Trophoblast cell (in vitro differentiated cells and primary cell): Measurements from ENCODE around the gene PELO.

Experiments used
- DNase-seq, 2 donors: peaks; one replicate each; pipeline ENCODE4 v3.0.0-alpha.2; 2016
- H2AFZ ChIP-seq: 2 replicates; pipeline ENCODE4 v1.6.1; 2013; ENCODE audit warnings: low read length, moderate library complexity, mild to moderate bottlenecking; ENCODE audit not compliant: insufficient read depth, poor library complexity
- H2AK5ac ChIP-seq: 2 replicates; pipeline ENCODE4 v1.6.1; 2013; ENCODE audit warnings: mild to moderate bottlenecking, low read length
- H2BK120ac ChIP-seq: 2 replicates; pipeline ENCODE4 v1.6.1; 2013; ENCODE audit warnings: low read length, mild to moderate bottlenecking, moderate library complexity; ENCODE audit not compliant: insufficient read depth, poor library complexity
- H2BK12ac ChIP-seq: 2 replicates; pipeline ENCODE4 v1.6.1; 2013; ENCODE audit warnings: mild to moderate bottlenecking, low read length, moderate library complexity
- H2BK5ac ChIP-seq: 2 replicates; pipeline ENCODE4 v1.6.1; 2013; ENCODE audit warnings: low read length, low read depth, moderate library complexity, mild to moderate bottlenecking; ENCODE audit not compliant: poor library complexity
- H3K14ac ChIP-seq: 2 replicates; pipeline ENCODE4 v1.6.1; 2013; ENCODE audit warnings: mild to moderate bottlenecking, low read length
- H3K18ac ChIP-seq: 2 replicates; pipeline ENCODE4 v1.6.1; 2013; ENCODE audit warnings: mild to moderate bottlenecking, low read length
- H3K23ac ChIP-seq: 2 replicates; pipeline ENCODE4 v1.6.1; 2013; ENCODE audit warnings: low read length
- H3K27ac ChIP-seq: 2 replicates; pipeline ENCODE4 v1.5.1; 2013; ENCODE audit warnings: low read depth, mild to moderate bottlenecking, inconsistent platforms, low read length, moderate library complexity
- H3K27me3 ChIP-seq: 2 replicates; pipeline ENCODE4 v1.6.1; 2013; ENCODE audit warnings: inconsistent platforms, mild to moderate bottlenecking, low read length, moderate library complexity; ENCODE audit not compliant: insufficient read depth
- H3K36me3 ChIP-seq, 2 experiments: 1 replicate in 1 of 2; 2 replicates in 1 of 2; pipeline ENCODE4 v1.6.1; 2013; ENCODE audit warnings: low read length in 2 of 2, mild to moderate bottlenecking in 2 of 2, moderate library complexity in 1 of 2; ENCODE audit not compliant: insufficient read depth in 2 of 2, control insufficient read depth in 1 of 2
- H3K4ac ChIP-seq: 2 replicates; pipeline ENCODE4 v1.6.1; 2013; ENCODE audit warnings: low read depth, mild to moderate bottlenecking, low read length, moderate library complexity
- H3K4me1 ChIP-seq, 2 experiments: 1 replicate in 1 of 2; 2 replicates in 1 of 2; pipeline ENCODE4 v1.6.1; 2013; ENCODE audit warnings: low read length in 2 of 2, mild to moderate bottlenecking in 2 of 2, moderate library complexity in 1 of 2; ENCODE audit not compliant: insufficient read depth in 2 of 2, control insufficient read depth in 1 of 2
- H3K4me2 ChIP-seq: 2 replicates; pipeline ENCODE4 v1.6.1; 2013; ENCODE audit warnings: inconsistent platforms, mild to moderate bottlenecking, low read length, moderate library complexity
- H3K4me3 ChIP-seq: 2 replicates; pipeline ENCODE4 v1.5.1; 2013; ENCODE audit warnings: mild to moderate bottlenecking, low read depth, low read length, inconsistent platforms
- H3K79me1 ChIP-seq: one replicate; pipeline ENCODE4 v1.6.1; 2013; ENCODE audit warnings: low read length
- H3K79me2 ChIP-seq: 2 replicates; pipeline ENCODE4 v1.6.1; 2013; ENCODE audit warnings: low read length, mild to moderate bottlenecking; ENCODE audit not compliant: control insufficient read depth, insufficient read depth, poor library complexity
- H3K9ac ChIP-seq: 2 replicates; pipeline ENCODE4 v1.6.1; 2013; ENCODE audit warnings: mild to moderate bottlenecking, low read length
- H3K9me3 ChIP-seq: 2 replicates; pipeline ENCODE4 v1.6.1; 2013; ENCODE audit warnings: low read depth, mild to moderate bottlenecking, control low read depth, inconsistent platforms, low read length; ENCODE audit not compliant: insufficient read depth
- H4K12ac ChIP-seq: 2 replicates; pipeline ENCODE4 v1.6.1; 2013; ENCODE audit warnings: low read depth, mild to moderate bottlenecking, low read length, moderate library complexity
- H4K8ac ChIP-seq: 2 replicates; pipeline ENCODE4 v1.6.1; 2013; ENCODE audit warnings: low read depth, mild to moderate bottlenecking, low read length, moderate library complexity
- H4K91ac ChIP-seq: one replicate; pipeline ENCODE4 v1.6.1; 2013; ENCODE audit warnings: low read depth, mild to moderate bottlenecking, low read length, moderate library complexity
- WGBS: extraction: QIAGEN DNeasy Blood & Tissue Kit; methylation state at CpG from one replicate; pipeline ENCODE4 v1.1.7; 2013; ENCODE audit warnings: missing lambda C conversion rate; ENCODE audit not compliant: insufficient read length, insufficient coverage; ENCODE audit errors: extremely low coverage; 5-methylcytosine and 5-hydroxymethylcytosine counted together

Gene PELO

GRCh38 chr5:52771343-52772039 lies 16.2 kb upstream of the PELO start:
- no peaks in the 10 kb centered on the region for H3K9me3 ChIP-seq
- no peak overlapping the region for H3K27ac ChIP-seq
- H3K79me1 ChIP-seq, result no peaks in the 10 kb centered on the region
- H3K79me2 ChIP-seq, result no peaks in the 10 kb centered on the region
- H3K18ac ChIP-seq, result no peak overlapping the region
- H3K14ac ChIP-seq, result no peak overlapping the region
- no peak overlapping the region for H3K9ac ChIP-seq
- no peak overlapping the region for H2BK5ac ChIP-seq
- no peaks in the 10 kb centered on the region for H3K27me3 ChIP-seq
- no peak overlapping the region for H3K23ac ChIP-seq
- no peak overlapping the region for H3K4me2 ChIP-seq
- H3K4ac ChIP-seq, result no peak overlapping the region
- DNase-seq, result no peak
- no peaks in the 10 kb centered on the region for H3K4me1 ChIP-seq
- WGBS, result no CpG with 5 or more reads among the region's 3 CpGs
- H2BK120ac ChIP-seq, result no peak overlapping the region
- no peak overlapping the region for H3K4me3 ChIP-seq
- no peak overlapping the region for H4K8ac ChIP-seq
- H2AK5ac ChIP-seq, result no peak overlapping the region
- no peak overlapping the region for H2AFZ ChIP-seq
- H4K91ac ChIP-seq, result no peak overlapping the region
- H2BK12ac ChIP-seq, result no peak overlapping the region
- H3K36me3 ChIP-seq, result no peaks in the 10 kb centered on the region
- H4K12ac ChIP-seq, result no peak overlapping the region

- H2AK5ac ChIP-seq, result no peak overlapping the region
- no peak overlapping the region for H2BK12ac ChIP-seq
- H3K14ac ChIP-seq, result no peak overlapping the region
- no peak overlapping the region for H3K9ac ChIP-seq
- no peak overlapping the region for H3K23ac ChIP-seq
- no peak overlapping the region for H3K4me2 ChIP-seq
- no peak overlapping the region for H3K27ac ChIP-seq
- H3K4ac ChIP-seq, result no peak overlapping the region
- no peaks in the 10 kb centered on the region for H3K79me2 ChIP-seq
- H2BK120ac ChIP-seq, result no peak overlapping the region
- DNase-seq, result no peak
- H3K18ac ChIP-seq, result no peak overlapping the region
- H4K91ac ChIP-seq, result no peak overlapping the region
- H3K4me3 ChIP-seq, result no peak overlapping the region
- H4K12ac ChIP-seq, result no peak overlapping the region
- H3K36me3 ChIP-seq, result no peaks in the 10 kb centered on the region
- no peaks in the 10 kb centered on the region for H3K27me3 ChIP-seq
- no peak overlapping the region for H4K8ac ChIP-seq
- no peaks in the 10 kb centered on the region for H3K9me3 ChIP-seq
- no peaks in the 10 kb centered on the region for H3K4me1 ChIP-seq
- no peak overlapping the region for H2BK5ac ChIP-seq
- H3K79me1 ChIP-seq, result no peaks in the 10 kb centered on the region
- H2AFZ ChIP-seq, result no peak overlapping the region
Observed at GRCh38 chr5:52772668-52773067, 15.0 kb upstream of the PELO start.

GRCh38 chr5:52773342-52773741 lies 14.4 kb upstream of the PELO start:
- no peak overlapping the region for H2BK5ac ChIP-seq
- no peaks in the 10 kb centered on the region for H3K4me1 ChIP-seq
- H3K79me1 ChIP-seq, result no peaks in the 10 kb centered on the region
- no peaks in the 10 kb centered on the region for H3K27me3 ChIP-seq
- no peak overlapping the region for H4K12ac ChIP-seq
- H2BK12ac ChIP-seq, result no peak overlapping the region
- no peak overlapping the region for H3K27ac ChIP-seq
- H3K36me3 ChIP-seq, result no peaks in the 10 kb centered on the region
- WGBS, result no CpG with 5 or more reads among the region's 2 CpGs
- no peak for DNase-seq
- no peak overlapping the region for H2AFZ ChIP-seq
- no peak overlapping the region for H3K9ac ChIP-seq
- H3K4me2 ChIP-seq, result no peak overlapping the region
- no peak overlapping the region for H4K8ac ChIP-seq
- H3K18ac ChIP-seq, result no peak overlapping the region
- no peak overlapping the region for H2AK5ac ChIP-seq
- no peak overlapping the region for H4K91ac ChIP-seq
- no peak overlapping the region for H3K23ac ChIP-seq
- no peaks in the 10 kb centered on the region for H3K9me3 ChIP-seq
- H3K79me2 ChIP-seq, result no peaks in the 10 kb centered on the region
- no peak overlapping the region for H2BK120ac ChIP-seq
- no peak overlapping the region for H3K4ac ChIP-seq
- H3K14ac ChIP-seq, result no peak overlapping the region
- H3K4me3 ChIP-seq, result no peak overlapping the region

DNA sequence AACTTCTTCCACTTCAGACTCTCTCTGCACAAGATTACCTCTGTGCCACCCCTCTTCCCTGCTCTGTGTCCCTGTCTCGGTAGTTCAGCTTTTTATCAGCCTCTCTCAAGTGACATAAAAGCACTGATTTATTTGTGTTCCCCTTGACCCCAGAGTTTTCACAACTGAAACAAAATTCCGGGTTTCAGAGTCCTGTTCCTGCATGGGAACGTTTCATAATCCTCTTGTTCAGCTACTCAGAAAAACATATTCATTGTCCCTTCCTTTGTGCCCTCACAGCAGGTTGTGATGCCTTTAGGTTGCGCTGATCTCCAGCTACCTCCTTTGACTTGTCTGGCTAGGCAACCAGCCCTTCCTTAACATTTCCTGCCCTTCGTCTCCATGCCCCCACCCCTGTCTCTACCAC lies 13.7 kb upstream of the PELO start:
- Histone ChIP-seq H3K9ac (no peak overlapping the region), H4K12ac (no peak overlapping the region), H2AFZ (no peak overlapping the region), H3K27ac (no peak overlapping the region), H3K79me1 (no peaks in the 10 kb centered on the region), H4K8ac (no peak overlapping the region), H2BK5ac (no peak overlapping the region), H2BK12ac (no peak overlapping the region), H3K18ac (no peak overlapping the region), H2BK120ac (no peak overlapping the region), H3K79me2 (no peaks in the 10 kb centered on the region), H3K4me3 (no peak overlapping the region), H2AK5ac (no peak overlapping the region), H3K4me2 (no peak overlapping the region), H4K91ac (no peak overlapping the region), H3K4ac (no peak overlapping the region), H3K36me3 (no peaks in the 10 kb centered on the region), H3K23ac (no peak overlapping the region), H3K14ac (no peak overlapping the region), H3K4me1 (no peaks in the 10 kb centered on the region), H3K27me3 (no peaks in the 10 kb centered on the region), H3K9me3 (no peaks in the 10 kb centered on the region)
- WGBS, result no CpG with 5 or more reads among the region's 5 CpGs
- DNase-seq, result no peak
